Sigmoid colon (tissue), 3 donors: ENCODE measurements around the gene GPBP1.

Source experiments
- CTCF ChIP-seq, 4 experiments: fragments of 450-650 bp in 3 of 4; fragments of 200-600 bp in 1 of 4; IDR thresholded peaks; one replicate each; pipeline ENCODE4 v1.5.1; 2016 to 2019; ENCODE audit warnings: antibody characterized with exemption in 4 of 4, mild to moderate bottlenecking in 3 of 4, moderate library complexity in 2 of 4
- POLR2A ChIP-seq, 2 donors: fragments of 450-650 bp; IDR thresholded peaks; one replicate each; pipeline ENCODE4 v1.6.1; 2016; ENCODE audit warnings: antibody characterized with exemption in 2 of 2, mild to moderate bottlenecking in 2 of 2, moderate library complexity in 2 of 2

- no peak for TF ChIP-seq POLR2A (IDR thresholded peaks at IDR 0.05)
- TF ChIP-seq CTCF (IDR thresholded peaks at IDR 0.05): no peak
Observed at GRCh38 chr5:57243286-57244137, 69.7 kb downstream of the GPBP1 start.
